B cell (primary cell): ENCODE measurements around the gene KCNS1. TPM values are rescaled to one million over a fixed set of nuclear protein-coding genes. Genes with fewer than 3 reads are reported as not detected.

ENCODE experiments used
- ATAC-seq: fragments of 200-7000 bp; cut with Tn5 transposase; one replicate; pipeline ENCODE4 v1.10.0; 2021; ENCODE audit warnings: low read depth, mild to moderate bottlenecking, moderate number of reproducible peaks, moderate library complexity
- CTCF ChIA-PET: fragments of 350-600 bp; sonication (Branson Sonifier 250); formaldehyde crosslinking; loops from one replicate; lab custom pipeline; 2021; ENCODE audit warnings: antibody characterized with exemption, inconsistent platforms; lab: Charles Lee
- POLR2A ChIA-PET: fragments of 350-600 bp; sonication (Branson Sonifier 250); formaldehyde crosslinking; loops from one replicate; lab custom pipeline; 2021; ENCODE audit warnings: antibody characterized with exemption; lab: Charles Lee
- DNase-seq: peaks from one replicate; pipeline ENCODE4 v3.0.0; 2013
- H2AFZ ChIP-seq: 2 replicates; pipeline ENCODE4 v1.6.1; 2012; ENCODE audit warnings: mild to moderate bottlenecking, low read depth, low read length; ENCODE audit not compliant: insufficient read depth, poor library complexity, severe bottlenecking
- H3K27ac ChIP-seq, 2 donors: 1 replicate in 1 of 2; 2 replicates in 1 of 2; pipeline ENCODE4 v1.5.1; 2012 to 2013; ENCODE audit warnings: low read length in 2 of 2, mild to moderate bottlenecking in 2 of 2, moderate library complexity in 1 of 2
- H3K27me3 ChIP-seq, 4 experiments: fragments of 200-600 bp in 1 of 4; sonication (generic) in 1 of 4; replicated peaks in 1 of 4; 1 replicate in 2 of 4; 2 replicates in 2 of 4; pipeline versions ENCODE4 v1.6.1 to v1.7.0; 2013 to 2016; ENCODE audit warnings: low read length in 3 of 4, mild to moderate bottlenecking in 2 of 4, mixed read lengths in 1 of 4, moderate library complexity in 1 of 4; ENCODE audit not compliant: insufficient read depth in 4 of 4, control insufficient read depth in 3 of 4; ENCODE audit errors: control extremely low read depth in 1 of 4
- H3K36me3 ChIP-seq, 2 experiments: replicated peaks in 1 of 2; 1 replicate in 1 of 2; 2 replicates in 1 of 2; pipeline versions ENCODE4 v1.6.1 to v1.7.1; 2013; ENCODE audit warnings: low read length in 1 of 2; ENCODE audit not compliant: insufficient read depth in 2 of 2, control insufficient read depth in 1 of 2; ENCODE audit errors: control extremely low read depth in 1 of 2, extremely low read depth in 1 of 2
- H3K4me1 ChIP-seq, 2 donors: fragments of 200-600 bp in 1 of 2; sonication (generic) in 1 of 2; 1 replicate in 1 of 2; 2 replicates in 1 of 2; pipeline versions ENCODE4 v1.5.1 to v1.6.1; 2013 to 2017; ENCODE audit warnings: low read length in 2 of 2; ENCODE audit not compliant: control insufficient read depth in 2 of 2, insufficient read depth in 2 of 2
- H3K4me2 ChIP-seq: replicated peaks from 2 replicates; pipeline ENCODE3; 2012; ENCODE audit warnings: mild to moderate bottlenecking, low read depth, low read length; ENCODE audit not compliant: poor library complexity, severe bottlenecking
- H3K4me3 ChIP-seq, 5 experiments: fragments of 200-600 bp in 1 of 5; sonication (generic) in 1 of 5; 1 replicate in 3 of 5; 2 replicates in 2 of 5; pipeline versions ENCODE4 v1.5.1 to v1.7.0; 2011 to 2016; ENCODE audit warnings: low read length in 4 of 5, mild to moderate bottlenecking in 4 of 5, low read depth in 2 of 5, control low read depth in 1 of 5, moderate library complexity in 1 of 5; ENCODE audit not compliant: insufficient read depth in 1 of 5; ENCODE audit errors: control extremely low read depth in 1 of 5, extremely low read depth in 1 of 5
- H3K79me2 ChIP-seq: fragments of 200-600 bp; sonication (generic); one replicate; pipeline ENCODE4 v1.6.0; 2016; ENCODE audit warnings: low read length; ENCODE audit not compliant: control insufficient read depth, insufficient read depth
- H3K9ac ChIP-seq: fragments of 200-600 bp; sonication (generic); 2 replicates; pipeline ENCODE4 v1.6.1; 2017; ENCODE audit warnings: mild to moderate bottlenecking, low read length, moderate library complexity
- H3K9me3 ChIP-seq, 3 donors: one replicate each; pipeline versions ENCODE4 v1.6.1 to v1.7.1; 2013; ENCODE audit warnings: low read length in 2 of 3; ENCODE audit not compliant: control insufficient read depth in 2 of 3, insufficient read depth in 1 of 3; ENCODE audit errors: control extremely low read depth in 1 of 3
- H4K20me1 ChIP-seq: 2 replicates; pipeline ENCODE4 v1.6.0; 2012; ENCODE audit warnings: mild to moderate bottlenecking, low read length; ENCODE audit not compliant: insufficient read depth, control insufficient read depth, poor library complexity, severe bottlenecking
- H3K27ac Mint-ChIP-seq: one replicate; pipeline ENCODE4 v1.8.0; 2021; ENCODE audit warnings: mixed read lengths
- H3K27me3 Mint-ChIP-seq: one replicate; pipeline ENCODE4 v1.8.0; 2021; ENCODE audit warnings: mixed read lengths
- H3K4me1 Mint-ChIP-seq: one replicate; pipeline ENCODE4 v1.8.0; 2021; ENCODE audit warnings: mixed read lengths
- H3K4me3 Mint-ChIP-seq: one replicate; pipeline ENCODE4 v1.8.0; 2021; ENCODE audit warnings: mixed read lengths
- H3K9me3 Mint-ChIP-seq: one replicate; pipeline ENCODE4 v1.8.0; 2022; ENCODE audit warnings: mixed read lengths; ENCODE audit not compliant: insufficient read depth
- CTCF ChIP-seq: fragments of 200-600 bp; IDR thresholded peaks from one replicate; pipeline ENCODE4 v1.8.0; 2022; ENCODE audit warnings: antibody characterized with exemption, mild to moderate bottlenecking
- EZH2 ChIP-seq: IDR thresholded peaks from 2 replicates; pipeline ENCODE4 v1.6.1; 2012; ENCODE audit warnings: borderline replicate concordance, low read depth, mild to moderate bottlenecking, moderate library complexity, low read length; ENCODE audit not compliant: insufficient read depth, poor library complexity, severe bottlenecking
- WGBS: methylation state at CpG from one replicate; pipeline ENCODE4 v1.1.5; 2013; ENCODE audit warnings: missing lambda C conversion rate; ENCODE audit not compliant: insufficient coverage; 5-methylcytosine and 5-hydroxymethylcytosine counted together
- intact Hi-C: fragments of 100-400 bp; cut with micrococcal nuclease; formaldehyde crosslinking; loops from one replicate; pipeline ENCODE4 v1.10.0; 2022
- polyA plus RNA-seq: library from polyadenylated mRNA; depleted of rRNA; stranded (reverse); fragments of >200 nt; gene quantifications from 2 replicates; pipeline ENCODE4 v1.2.3, GENCODE V29; 2012
- total RNA-seq, 2 donors: library from RNA; stranded (reverse); fragments of 120-200 nt in 1 of 2; gene quantifications; 1 replicate in 1 of 2; 2 replicates in 1 of 2; pipeline versions ENCODE4 v1.2.3 to v1.2.4, GENCODE V29; 2013 to 2022

The KCNS1 gene
- total and polyA plus RNA-seq, 2 donors (not counting 1 experiment from before 2014, with no cell fraction given): 0.04 TPM; not detected in 1

GRCh38 chr20:45128099-45128498, 27.2 kb upstream of the KCNS1 start:
- Histone ChIP-seq H3K9me3 (peaks cover 0 to 5% (median 0%) of the 10 kb centered on the region in 3 donors), H3K4me1 (no peaks in the 10 kb centered on the region), H3K36me3 (no peaks in the 10 kb centered on the region), H3K4me3 (no peak overlapping the region), H3K9ac (no peak overlapping the region), H3K79me2 (no peaks in the 10 kb centered on the region), H3K27me3 (peaks cover 0 to 6% (median 4%) of the 10 kb centered on the region in 4 experiments), H4K20me1 (no peaks in the 10 kb centered on the region), H2AFZ (no peak overlapping the region), H3K27ac (no peak overlapping the region), H3K4me2 (no peak overlapping the region)
- 80% methylated on average over 1 of the region's 2 CpGs for WGBS
- H3K27ac Mint-ChIP-seq: no peak overlapping the region
- peaks cover 40% of the 10 kb centered on the region for H3K27me3 Mint-ChIP-seq
- no peak overlapping the region for H3K4me3 Mint-ChIP-seq
- ATAC-seq (no peak), DNase-seq (no peak)
- POLR2A ChIA-PET: no interaction called here
- no peak for TF ChIP-seq EZH2
- no peak for TF ChIP-seq CTCF
- H3K9me3 Mint-ChIP-seq: no peaks in the 10 kb centered on the region
- intact Hi-C loops: no loop called here
- CTCF ChIA-PET: no interaction called here
- H3K4me1 Mint-ChIP-seq: no peaks in the 10 kb centered on the region

- Histone ChIP-seq H3K9ac (no peak within 1 kb of the TSS), H3K27me3 (peaks cover 0 to 6% (median 4%) of the 10 kb centered on the region in 4 experiments), H3K4me3 (no peak within 1 kb of the TSS), H3K9me3 (peaks cover 0 to 5% (median 0%) of the 10 kb centered on the region in 3 donors), H2AFZ (no peak within 1 kb of the TSS), H3K27ac (no peak within 1 kb of the TSS), H4K20me1 (no peaks in the 10 kb centered on the region), H3K4me2 (no peak within 1 kb of the TSS), H3K4me1 (no peaks in the 10 kb centered on the region), H3K79me2 (no peaks in the 10 kb centered on the region), H3K36me3 (no peaks in the 10 kb centered on the region)
- Mint-ChIP-seq H3K27ac (no peak within 1 kb of the TSS), H3K4me1 (no peaks in the 10 kb centered on the region), H3K4me3 (no peak within 1 kb of the TSS), H3K27me3 (peaks cover 44% of the 10 kb centered on the region), H3K9me3 (no peaks in the 10 kb centered on the region)
- CTCF ChIA-PET: interaction anchor here (0.7 kb wide), 1 partner anchor 80 kb away, joined by 3 read pairs; no protein-coding TSS in a partner anchor
- DNase-seq (no peak), ATAC-seq (no peak)
- POLR2A ChIA-PET: no interaction called here
- WGBS: 100% methylated on average over 1 of the region's 6 CpGs
- no peak for TF ChIP-seq CTCF
- no peak for TF ChIP-seq EZH2
- intact Hi-C loops: no loop called here
These were observed 23.4 kb upstream of the KCNS1 start, which contains the start of gene WFDC12 for GRCh38 chr20:45124365-45124764. Gene WFDC12 (minus strand): TSS chr20:45124465. CDS start chr20:45124447, 18 bp downstream.
